HEK293 (cell line): ENCODE measurements around the gene CES1.

Experiments
- BCL11B ChIP-seq: fragments of 450-650 bp; formaldehyde crosslinking; IDR thresholded peaks from 2 replicates; pipeline ENCODE4 v1.5.1; 2016; ENCODE audit warnings: low read depth, missing biosample characterization, missing genetic modification characterization
- CTCF ChIP-seq: fragments of 450-650 bp; formaldehyde crosslinking; IDR thresholded peaks from 2 replicates; pipeline ENCODE4 v1.5.1; 2016; ENCODE audit warnings: missing biosample characterization, missing genetic modification characterization
- ZNF449 ChIP-seq: fragments of 450-650 bp; formaldehyde crosslinking; IDR thresholded peaks from 2 replicates; pipeline ENCODE4 v1.5.1; 2017; ENCODE audit warnings: missing biosample characterization, mild to moderate bottlenecking, missing genetic modification characterization, moderate library complexity
- ZNF513 ChIP-seq: fragments of 450-650 bp; IDR thresholded peaks from 2 replicates; pipeline ENCODE4 v1.5.1; 2018; ENCODE audit warnings: missing biosample characterization, missing genetic modification characterization
- ZNF777 ChIP-seq: fragments of 450-650 bp; formaldehyde crosslinking; IDR thresholded peaks from 2 replicates; pipeline ENCODE4 v1.5.1; 2017; ENCODE audit warnings: missing biosample characterization, missing genetic modification characterization, borderline replicate concordance

- TF ChIP-seq BCL11B (tag by site-specific recombination): no peak
- TF ChIP-seq ZNF777 (tag by site-specific recombination): no peak
- no peak for TF ChIP-seq ZNF513
- no peak for TF ChIP-seq CTCF (tag by site-specific recombination)
- no peak for TF ChIP-seq ZNF449
Measured at GRCh38 chr16:55778757-55779156, 54.1 kb downstream of the CES1 start.
